HG03159 (cell line): ENCODE data around the gene ZNF232.
A peak's percentile ranks its signal among the peaks of the same experiment; 100 is the strongest.
"Not testable (repeated sequence)": the region's sequence is repeated elsewhere in the genome, so short reads cannot be mapped to it uniquely, and the experiment has no call there.

Experiments
- ATAC-seq: cut with Tn5 transposase; IDR thresholded peaks from one replicate; pipeline ENCODE4 v1.9.1; 2021; ENCODE audit warnings: mild to moderate bottlenecking, moderate library complexity; ENCODE audit not compliant: unreplicated experiment

The ZNF232 gene

DNA sequence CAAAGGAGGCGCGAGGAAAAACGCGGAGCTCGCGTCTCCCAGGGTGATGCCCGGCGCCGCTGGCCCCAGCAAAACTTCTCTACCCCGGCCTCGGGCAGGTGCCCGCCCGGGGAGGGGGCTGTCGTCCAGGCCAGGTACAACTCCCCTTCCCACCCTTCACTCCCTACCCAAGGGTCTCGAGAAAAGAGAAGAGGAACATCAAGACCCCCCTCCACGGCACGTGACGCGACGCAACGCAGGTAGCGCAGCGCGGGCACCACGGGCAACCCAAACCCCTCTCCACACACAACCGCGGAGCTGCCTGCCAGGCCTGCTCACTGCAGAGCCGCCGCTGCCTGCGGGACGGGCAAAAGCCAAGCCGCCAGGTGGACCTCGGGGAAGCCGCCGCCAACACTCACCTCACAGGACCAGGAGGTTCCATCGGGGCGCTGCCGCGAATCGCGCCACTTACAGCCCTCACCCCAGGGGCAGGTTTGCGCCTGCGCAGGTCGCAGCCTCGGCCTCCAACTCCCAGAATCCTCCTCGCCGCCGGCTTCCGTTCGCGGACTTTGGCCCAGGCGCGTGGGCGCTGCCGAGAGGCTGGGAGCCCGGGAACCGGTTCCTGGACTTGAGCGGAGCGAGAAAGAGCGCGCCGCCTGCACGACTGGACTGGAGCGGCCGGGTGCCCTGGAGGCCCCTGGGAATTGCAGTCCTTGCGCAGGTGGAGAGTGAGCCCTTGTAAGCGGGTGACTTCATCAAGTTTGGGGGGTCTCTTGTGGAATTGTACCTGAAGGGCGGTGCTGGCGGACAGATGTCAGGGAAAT is at the start of gene ZNF232:
Gene ZNF232, minus strand, starts transcription at position 477 of the 803 bp plus-strand sequence. Its CDS starts 56 bp downstream, at position 421.
- ATAC-seq, result peak; percentile 81

DNA sequence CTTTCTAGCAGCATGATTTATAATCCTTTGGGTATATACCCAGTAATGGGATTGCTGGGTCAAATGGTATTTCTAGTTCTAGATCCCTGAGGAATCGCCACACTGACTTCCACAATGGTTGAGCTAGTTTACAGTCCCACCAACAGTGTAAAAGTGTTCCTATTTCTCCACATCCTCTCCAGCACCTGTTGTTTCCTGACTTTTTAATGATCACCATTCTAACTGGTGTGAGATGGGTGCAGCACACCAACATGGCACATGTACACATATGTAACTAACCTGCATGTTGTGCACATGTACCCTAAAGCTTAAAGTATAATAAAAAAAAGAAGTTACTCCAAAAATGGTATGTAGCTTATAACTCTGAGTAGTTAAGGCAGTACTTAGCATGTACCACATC is 49.0 kb upstream of the ZNF232 start:
- ATAC-seq, result not testable (repeated sequence)

DNA sequence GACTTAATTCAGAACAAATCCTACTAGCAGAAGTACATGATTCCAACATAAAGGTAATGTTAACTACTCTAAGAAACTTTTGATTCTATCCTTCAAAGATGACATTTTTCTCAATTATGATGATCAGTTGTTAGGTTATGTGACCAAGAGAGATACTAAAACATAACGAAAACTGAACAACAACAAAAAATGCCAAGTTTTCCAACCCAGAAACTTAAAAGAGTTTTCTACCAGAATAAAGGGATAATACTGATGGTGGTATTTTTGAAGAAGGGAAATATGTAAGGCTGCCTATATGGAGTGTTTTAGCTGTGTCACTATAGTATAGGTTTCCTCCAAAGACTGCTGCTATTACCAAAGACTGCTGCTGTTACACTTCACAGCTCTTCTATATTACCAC is 34.4 kb upstream of the ZNF232 start:
- not testable (repeated sequence) for ATAC-seq

DNA sequence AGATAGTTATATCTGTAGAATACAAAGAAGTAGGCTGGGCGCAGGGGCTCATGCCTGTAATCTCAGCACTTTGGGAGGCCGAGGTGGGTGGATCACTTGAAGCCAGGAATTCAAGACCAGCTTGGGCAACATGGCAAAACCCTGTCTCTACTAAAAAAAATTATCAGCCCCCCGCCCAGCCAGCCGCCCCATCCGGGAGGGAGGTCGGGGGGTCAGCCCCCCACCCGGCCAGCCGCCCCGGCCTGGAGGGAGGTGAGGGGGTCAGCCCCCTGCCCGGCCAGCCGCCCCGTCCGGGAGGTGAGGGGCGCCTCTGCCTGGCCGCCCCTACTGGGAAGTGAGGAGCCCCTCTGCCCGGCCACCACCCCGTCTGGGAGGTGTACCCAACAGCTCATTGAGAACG is 31.2 kb upstream of the ZNF232 start:
- not testable (repeated sequence) for ATAC-seq

DNA sequence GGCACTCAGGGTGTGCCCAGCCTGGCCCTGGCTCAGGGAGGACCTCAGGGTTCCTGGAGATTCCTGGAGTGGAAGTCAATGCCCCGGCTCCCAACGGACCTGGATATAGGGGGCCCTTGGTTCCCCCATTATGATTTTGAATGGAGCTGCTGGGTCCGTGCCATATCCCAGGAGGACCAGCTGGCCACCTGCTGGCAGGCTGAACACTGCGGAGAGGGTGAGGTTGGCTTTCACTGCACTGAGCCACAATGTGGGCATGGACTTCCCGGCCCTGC is 27.7 kb upstream of the ZNF232 start:
- ATAC-seq, result no peak

DNA sequence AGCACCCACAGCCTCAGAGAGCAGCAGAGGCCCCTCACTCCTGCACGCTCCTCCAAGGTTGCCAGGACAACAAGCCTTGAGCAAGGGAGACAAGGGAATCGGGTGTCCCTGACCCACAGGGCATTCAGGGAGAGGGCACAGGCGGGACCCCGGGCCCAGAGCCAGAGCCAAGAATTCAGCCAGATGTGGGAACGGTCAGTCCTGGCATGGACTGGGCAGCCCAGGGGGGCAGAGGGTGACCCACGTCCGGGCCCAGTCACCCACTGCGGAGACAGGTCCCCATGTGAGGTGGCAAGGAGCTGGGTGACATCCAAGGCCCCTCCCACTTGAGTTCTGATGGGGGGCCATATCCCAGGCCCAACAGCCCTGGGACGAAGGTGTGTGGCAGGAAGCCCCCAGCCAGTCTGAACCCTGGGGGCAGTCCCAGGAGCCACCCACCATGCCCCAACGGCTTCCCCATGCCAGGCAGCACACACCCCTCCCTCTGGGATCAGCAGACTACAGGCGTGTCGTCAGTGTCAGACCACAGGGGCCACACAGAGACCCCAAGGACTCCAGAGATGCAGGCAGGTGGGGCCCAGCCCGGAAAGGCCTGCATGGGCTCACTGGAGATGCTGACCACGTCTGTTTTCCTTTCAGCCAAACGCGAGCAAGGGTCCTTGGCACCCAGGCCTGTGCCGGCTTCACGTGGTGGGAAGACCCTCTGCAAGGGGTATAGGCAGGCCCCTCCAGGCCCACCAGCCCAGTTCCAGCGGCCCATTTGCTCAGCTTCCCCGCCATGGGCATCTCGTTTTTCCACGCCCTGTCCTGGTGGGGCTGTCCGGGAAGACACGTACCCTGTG is 27.2 kb upstream of the ZNF232 start:
- no peak for ATAC-seq

DNA sequence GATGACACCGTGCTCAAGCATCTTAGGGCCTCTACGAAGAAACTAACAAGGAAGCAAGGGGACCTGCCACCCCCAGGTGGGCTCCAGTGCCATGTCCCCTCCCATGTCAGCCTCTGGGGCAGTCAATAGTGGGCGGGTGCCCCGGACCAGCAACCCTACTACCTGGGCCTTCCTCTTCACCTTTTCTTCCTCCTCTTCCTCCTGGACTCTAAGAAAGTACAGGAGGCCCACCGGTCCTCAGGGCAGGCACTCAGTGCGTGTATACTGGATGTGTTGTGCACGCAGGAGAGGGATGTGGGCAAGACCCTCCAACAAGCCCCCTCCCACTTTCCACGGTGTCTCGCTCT is 26.5 kb upstream of the ZNF232 start:
- not testable (repeated sequence) for ATAC-seq

DNA sequence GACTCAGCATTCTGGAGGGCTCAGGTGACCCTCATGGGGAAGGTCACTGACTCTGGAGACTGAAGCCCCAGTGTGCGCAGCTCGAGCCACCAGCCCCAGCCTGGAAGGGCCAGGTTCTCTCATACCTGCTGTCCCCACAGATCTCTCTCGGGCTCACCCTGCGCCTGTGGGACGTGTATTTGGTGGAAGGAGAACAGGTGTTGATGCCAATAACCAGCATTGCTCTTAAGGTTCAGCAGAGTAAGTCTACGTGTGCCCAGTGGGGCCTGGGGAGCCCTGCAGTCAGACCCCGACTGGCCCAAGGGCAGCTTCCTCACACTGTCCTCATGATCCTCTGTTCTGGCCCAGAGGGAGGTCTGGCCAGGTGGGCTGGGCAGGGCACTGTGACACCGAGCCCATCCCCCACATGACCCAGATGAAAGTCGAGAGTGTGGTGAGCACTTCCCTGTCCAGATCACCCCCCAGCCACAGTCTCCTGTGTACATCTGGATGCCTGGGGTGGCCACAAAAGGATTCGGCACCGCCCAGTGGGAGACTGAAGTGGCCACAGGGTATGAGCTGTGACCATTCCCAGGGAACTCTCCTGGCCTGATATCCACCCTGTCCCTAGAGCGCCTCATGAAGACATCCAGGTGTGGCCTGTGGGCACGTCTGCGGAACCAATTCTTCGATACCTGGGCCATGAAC is 26.0 kb upstream of the ZNF232 start:
- not testable (repeated sequence) for ATAC-seq

DNA sequence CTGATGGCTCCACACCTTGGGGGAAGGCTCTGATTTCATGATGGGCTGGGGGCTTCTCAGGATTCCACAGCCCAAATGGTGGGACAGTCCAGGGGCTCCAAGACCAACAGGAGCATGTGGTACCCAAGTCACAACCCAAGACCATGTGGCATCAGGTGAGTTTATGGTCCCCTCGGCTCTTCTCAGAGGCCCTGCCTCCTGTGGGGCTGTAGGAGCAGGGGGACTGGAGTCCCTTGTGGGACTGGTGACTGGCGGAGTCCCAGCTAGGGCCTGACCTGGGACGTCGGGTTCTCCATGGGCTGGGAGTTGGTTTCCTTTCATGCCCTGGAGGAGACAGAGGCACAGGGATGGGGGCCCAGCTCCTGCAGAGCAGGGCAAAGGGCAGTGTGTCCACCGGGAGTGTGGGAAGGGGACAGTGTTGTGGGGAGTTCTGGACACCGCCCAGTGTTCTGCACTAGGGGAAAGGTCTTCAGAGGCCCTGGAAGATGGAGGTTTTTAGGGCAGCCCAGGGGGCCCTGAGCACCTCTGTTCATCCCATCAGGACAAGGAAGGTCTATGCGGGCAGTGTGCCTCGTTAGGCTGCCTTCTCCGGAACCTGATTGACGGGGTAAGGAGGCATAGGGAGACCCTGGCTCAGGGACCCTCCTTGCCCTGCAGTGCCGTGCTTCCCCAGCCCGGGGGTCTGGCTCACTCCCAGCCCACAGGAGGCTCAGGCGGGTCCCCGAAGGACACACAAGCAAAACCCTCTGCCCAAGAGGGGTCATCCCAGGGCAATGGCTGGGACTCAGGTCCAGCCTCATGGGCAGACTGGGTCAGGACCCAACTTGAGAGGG is 25.1 kb upstream of the ZNF232 start:
- not testable (repeated sequence) for ATAC-seq

DNA sequence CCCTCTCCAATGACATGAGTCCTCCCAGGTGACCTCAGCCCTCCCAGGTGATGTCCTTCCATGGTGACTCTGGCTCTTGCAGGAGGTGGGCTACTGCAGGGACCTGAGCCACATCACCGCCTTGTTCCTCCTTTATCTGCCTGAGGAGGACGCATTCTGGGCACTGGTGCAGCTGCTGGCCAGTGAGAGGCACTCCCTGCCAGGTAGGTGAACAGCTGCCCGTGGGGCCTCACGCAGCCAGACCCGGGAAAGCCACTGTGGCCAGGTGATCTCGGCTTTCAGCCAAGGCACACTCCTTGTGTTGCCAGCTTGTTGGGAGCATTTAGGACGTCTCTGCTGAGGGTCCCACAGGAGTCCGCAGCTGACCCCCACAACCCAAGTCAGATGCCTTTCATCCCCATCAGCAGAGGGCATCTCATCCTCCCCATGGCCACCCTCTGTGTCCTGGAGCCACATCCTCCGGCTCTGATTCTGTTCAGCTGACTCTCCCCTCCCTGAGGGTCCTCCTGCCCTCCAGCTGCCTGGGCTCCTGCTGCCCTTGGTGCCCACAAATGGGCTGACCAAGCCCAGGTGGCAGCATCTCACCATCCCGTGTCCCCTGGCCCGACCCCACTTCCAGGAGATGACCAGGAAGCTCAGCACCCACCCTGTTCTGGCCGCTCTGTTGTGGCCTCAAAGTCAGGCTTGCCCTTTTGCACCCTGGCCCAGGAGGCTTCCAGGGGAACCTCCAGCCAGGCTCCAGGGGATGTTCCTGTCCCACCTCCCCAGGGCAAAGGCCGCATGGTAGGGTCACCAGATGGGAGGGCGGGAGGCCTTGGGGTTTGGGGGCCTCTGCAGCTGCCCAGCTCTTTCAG is 24.3 kb upstream of the ZNF232 start:
- ATAC-seq, result no peak

DNA sequence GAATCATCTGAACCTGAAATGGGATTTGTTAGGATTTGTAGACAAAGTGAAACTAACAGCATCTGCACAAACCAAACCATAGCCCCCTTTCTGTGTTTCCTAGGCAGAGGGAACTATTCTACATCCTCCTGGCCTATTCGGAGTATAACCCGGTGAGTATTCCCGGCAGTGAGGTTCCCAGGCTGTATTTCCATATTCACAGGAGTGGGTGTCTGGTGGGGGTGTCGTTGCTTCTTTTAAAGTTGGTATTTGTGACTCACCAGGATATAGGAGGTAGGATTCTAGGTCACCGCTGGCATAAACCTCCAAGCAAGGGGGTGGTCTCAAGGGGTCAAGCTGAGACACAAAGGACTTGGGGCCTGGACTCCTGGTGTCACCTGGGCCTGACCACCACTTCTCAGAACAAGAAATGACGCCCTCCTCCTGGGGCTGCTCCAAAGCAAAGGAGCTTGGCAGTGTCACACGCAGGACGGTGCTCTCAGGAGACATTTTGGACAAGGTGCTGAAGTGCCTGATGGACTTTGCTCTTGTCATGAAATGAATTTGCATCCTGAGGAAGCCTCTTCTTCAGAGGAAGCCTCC is 23.5 kb upstream of the ZNF232 start:
- not testable (repeated sequence) for ATAC-seq

DNA sequence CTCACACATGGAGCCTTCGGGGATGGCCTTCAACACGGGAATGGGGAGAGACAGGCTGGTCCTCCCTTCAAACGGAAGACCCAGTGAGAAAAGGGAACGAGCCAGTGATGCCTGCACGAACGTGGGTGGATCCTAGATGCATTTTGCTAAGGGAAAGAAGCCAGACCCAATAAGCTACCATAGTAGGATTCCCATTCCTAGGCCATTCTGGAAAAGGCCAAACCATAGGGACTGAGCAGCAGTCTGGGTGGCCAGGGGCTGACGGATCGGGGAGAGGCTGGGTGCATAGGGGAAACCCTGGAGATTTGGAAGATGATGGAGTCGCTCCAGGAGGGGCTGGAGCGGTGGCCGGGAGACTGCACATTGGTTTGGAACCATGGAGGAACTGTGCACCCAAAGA is 22.9 kb upstream of the ZNF232 start:
- not testable (repeated sequence) for ATAC-seq

DNA sequence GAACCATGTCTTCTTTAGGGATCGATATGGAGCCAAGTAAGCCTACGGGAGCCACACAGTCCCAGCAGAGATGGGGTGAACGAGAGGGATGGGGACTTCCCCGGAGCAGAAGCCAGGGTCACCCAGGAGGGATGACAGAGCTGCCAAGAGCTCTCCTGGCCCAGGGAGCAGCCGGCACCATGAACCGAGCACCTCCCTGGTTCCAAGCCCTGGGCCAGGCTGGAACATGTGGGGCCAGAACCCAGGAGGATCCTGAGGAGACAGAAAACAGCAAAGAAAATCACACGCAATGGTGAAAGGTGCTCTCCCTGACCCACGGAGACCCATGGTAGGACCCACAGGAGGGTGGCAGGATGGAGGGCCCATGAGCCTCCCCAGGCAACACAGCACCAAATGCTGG is 22.3 kb upstream of the ZNF232 start:
- not testable (repeated sequence) for ATAC-seq

DNA sequence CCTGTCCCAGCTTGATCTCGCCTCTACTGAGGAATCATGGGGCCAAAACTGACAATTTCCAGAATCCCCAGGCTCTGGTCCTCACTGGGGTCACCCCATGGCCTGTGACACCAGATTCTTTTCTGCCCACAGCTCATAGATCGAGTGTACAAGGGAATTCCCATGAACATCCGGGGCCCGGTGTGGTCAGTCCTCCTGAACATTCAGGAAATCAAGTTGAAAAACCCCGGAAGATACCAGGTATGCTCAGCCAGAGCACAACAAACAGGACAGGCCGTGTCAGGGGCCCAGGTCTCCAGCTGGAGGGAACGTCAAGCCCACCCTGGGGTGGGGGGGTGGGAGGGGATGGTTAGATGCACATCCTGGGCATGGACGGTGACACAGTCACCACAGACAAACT is 21.6 kb upstream of the ZNF232 start:
- no peak for ATAC-seq

DNA sequence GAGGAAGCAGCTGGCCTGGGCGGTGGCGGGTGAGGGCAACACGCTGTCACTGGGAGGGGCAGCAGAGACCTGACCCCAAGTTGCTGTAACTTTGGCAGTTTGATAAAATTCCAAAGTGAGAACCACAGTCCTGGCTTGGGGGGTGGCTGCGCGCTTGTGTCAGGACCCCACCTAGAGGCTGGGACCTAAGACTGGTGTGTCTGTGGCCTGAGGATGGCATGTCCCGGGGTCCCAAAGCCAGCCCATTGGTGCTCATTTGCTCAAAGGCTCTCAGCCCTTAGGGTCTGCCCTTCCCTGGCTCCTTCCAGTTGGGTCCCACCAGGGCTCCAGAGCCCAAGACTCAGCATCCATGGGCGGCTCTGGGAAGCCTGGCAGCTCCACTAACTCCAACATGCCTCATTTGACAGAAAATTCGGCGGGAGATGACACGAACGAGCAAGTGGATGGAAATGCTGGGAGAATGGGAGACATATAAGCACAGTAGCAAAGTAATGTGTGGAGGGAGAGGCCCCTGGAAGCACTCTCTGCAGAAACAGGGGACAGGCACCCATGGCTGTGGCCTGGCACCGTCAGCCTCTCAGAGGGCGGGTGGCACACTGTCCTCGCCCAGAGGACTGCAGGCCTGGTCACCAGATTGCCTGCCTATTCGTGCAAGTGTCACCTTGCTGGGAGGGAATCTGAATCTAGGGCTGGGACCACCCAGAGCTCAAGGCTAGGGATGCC is 21.0 kb upstream of the ZNF232 start:
- ATAC-seq, result not testable (repeated sequence)

DNA sequence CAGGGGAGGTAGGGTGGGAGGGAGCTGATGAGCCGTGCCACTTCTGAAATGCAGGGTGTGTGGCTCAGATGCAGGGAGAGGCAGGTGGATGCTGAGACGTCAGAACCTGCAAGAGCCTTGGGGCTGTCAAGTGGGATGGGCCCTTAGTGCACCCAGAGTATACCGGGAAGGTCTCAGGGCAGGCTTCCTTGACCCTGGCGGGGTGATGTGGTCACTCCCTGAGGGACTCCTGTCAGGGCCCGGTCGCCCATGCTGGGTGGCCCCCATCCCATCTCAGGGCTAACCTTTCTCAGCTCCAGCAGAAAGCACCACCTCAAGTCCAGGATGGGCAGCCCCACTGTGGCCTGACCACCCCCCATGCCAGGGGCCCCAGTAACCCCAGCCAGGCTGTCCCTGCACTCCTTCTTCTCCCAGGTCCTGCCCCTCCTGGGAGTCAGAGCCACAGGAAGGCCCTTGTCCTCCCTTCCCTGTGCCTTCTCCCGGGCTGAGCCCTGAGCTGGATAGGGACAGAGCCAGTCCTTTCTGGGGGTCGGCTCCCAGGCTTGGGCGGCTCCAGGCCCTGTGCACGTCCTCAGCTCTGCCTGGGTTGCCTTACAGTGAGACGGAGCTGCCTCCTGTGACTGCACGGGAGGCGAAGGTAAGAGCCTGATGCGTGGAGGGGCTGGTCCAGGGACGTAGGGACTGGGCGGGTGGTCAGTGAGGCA is 20.3 kb upstream of the ZNF232 start:
- not testable (repeated sequence) for ATAC-seq

DNA sequence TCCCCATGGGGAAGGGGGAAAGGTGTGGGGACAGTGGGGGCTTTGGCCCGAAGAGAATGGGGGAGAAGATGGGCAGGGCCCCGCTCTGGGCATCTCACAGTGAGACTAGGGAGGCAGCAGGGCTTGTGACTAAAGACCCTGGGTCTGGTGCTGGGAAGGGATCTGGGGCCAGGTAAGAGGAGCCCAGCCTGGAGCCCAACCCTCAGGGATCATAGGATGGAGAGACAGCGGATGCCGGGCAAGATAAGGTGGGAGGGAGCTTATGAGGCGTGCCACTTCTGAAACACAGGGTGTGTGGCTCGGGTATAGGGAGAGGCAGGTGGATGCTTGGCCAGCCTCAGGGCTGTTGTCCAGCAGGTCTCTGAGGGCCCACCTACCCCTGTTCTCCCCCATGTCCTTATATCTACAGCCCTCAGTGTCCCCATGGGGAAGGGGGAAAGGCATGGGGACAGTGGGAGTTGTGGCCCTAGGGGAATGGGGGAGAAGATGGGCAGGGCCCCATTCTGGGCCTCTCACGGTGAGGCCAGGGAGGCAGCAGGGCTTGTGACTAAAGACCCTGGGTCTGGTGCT is 19.6 kb upstream of the ZNF232 start:
- ATAC-seq, result no peak

DNA sequence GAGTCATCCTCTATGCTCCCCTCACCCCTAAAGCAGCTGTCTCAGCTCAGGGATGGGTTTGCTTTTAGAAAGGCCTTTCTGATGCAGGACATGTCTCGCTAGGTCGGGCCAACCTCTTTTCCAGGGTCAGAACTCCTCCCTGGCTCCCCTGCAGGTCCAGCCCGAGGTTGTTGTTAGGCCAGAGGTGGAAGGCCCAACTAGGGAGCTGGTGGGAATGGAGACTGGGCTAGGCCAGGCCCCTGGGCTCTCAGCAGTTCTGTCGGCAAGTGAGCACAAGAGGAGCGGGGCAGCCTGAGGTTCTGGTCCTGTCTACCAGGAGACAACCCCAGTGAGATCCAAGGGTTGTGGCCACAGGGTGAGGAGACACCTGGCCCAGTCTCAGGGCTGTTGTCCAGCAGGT is 19.0 kb upstream of the ZNF232 start:
- not testable (repeated sequence) for ATAC-seq
